H1 (cell line): ENCODE data around the gene DXO. TPM values are rescaled to one million over a fixed set of nuclear protein-coding genes. Genes with fewer than 3 reads are reported as not detected.

Experiments used
- CTCF ChIA-PET: fragments of 300-600 bp; sonication (Branson Sonifier 250); formaldehyde crosslinking; loops from one replicate; lab custom pipeline; 2021; ENCODE audit not compliant: partially characterized antibody; lab: Charles Lee
- POLR2A ChIA-PET: fragments of 300-600 bp; sonication (Branson Sonifier 250); formaldehyde crosslinking; loops from one replicate; lab custom pipeline; 2021; ENCODE audit warnings: inconsistent platforms; ENCODE audit not compliant: partially characterized antibody; lab: Charles Lee
- DNase-seq, 2 experiments: peaks; one replicate each; pipeline versions ENCODE4 v3.0.0 to v3.0.0-alpha.2; 2010 to 2022; ENCODE audit warnings: low spot score in 2 of 2, low read depth in 1 of 2, mixed read lengths in 1 of 2
- FAIRE-seq: peaks from 2 replicates; lab custom pipeline; 2011; peaks lifted over from hg19 to GRCh38; lab: Jason Lieb, UNC
- H2AFZ ChIP-seq: 2 replicates; pipeline ENCODE4 v1.8.1; 2012; ENCODE audit warnings: low read length, inconsistent platforms
- H2AK5ac ChIP-seq: 2 replicates; pipeline ENCODE4 v1.6.1; 2013; ENCODE audit warnings: low read depth, low read length
- H2BK120ac ChIP-seq: replicated peaks from 2 replicates; pipeline ENCODE3; 2013; ENCODE audit warnings: low read depth, low read length, inconsistent platforms
- H2BK12ac ChIP-seq: 2 replicates; pipeline ENCODE4 v1.6.1; 2013; ENCODE audit warnings: low read depth, low read length
- H2BK15ac ChIP-seq: 2 replicates; pipeline ENCODE4 v1.6.1; 2013; ENCODE audit warnings: low read length
- H2BK20ac ChIP-seq: 2 replicates; pipeline ENCODE4 v1.6.1; 2013; ENCODE audit warnings: low read length
- H2BK5ac ChIP-seq: 2 replicates; pipeline ENCODE4 v1.6.1; 2013; ENCODE audit warnings: low read depth, low read length
- H3K14ac ChIP-seq: 2 replicates; pipeline ENCODE4 v1.6.1; 2013; ENCODE audit warnings: inconsistent platforms; ENCODE audit not compliant: insufficient read length
- H3K18ac ChIP-seq: 2 replicates; pipeline ENCODE4 v1.6.1; 2013; ENCODE audit warnings: low read length; ENCODE audit errors: extremely low read depth
- H3K23ac ChIP-seq: 2 replicates; pipeline ENCODE4 v1.6.1; 2013; ENCODE audit warnings: inconsistent platforms; ENCODE audit not compliant: insufficient read length
- H3K23me2 ChIP-seq: 2 replicates; pipeline ENCODE4 v1.6.1; 2013; ENCODE audit warnings: low read depth, low read length
- H3K27ac ChIP-seq: 2 replicates; pipeline ENCODE4 v1.6.1; 2011; ENCODE audit warnings: low read depth, low read length, inconsistent platforms
- H3K27me3 ChIP-seq, 4 experiments: replicated peaks in 1 of 4; 1 replicate in 1 of 4; 2 replicates in 3 of 4; pipeline versions ENCODE4 v1.6.1 to v1.8.1; 2011 to 2013; ENCODE audit warnings: low read length in 3 of 4, mild to moderate bottlenecking in 3 of 4, inconsistent platforms in 2 of 4, mixed read lengths in 2 of 4, moderate library complexity in 1 of 4; ENCODE audit not compliant: control insufficient read depth in 3 of 4, insufficient read depth in 3 of 4; ENCODE audit errors: extremely low read depth in 1 of 4
- H3K36me3 ChIP-seq, 4 experiments: 2 replicates each; pipeline versions ENCODE4 v1.6.1 to v1.8.1; 2011 to 2013; ENCODE audit warnings: mild to moderate bottlenecking in 4 of 4, low read length in 3 of 4, moderate library complexity in 2 of 4, control low read depth in 1 of 4, inconsistent platforms in 1 of 4; ENCODE audit not compliant: insufficient read depth in 4 of 4, control insufficient read depth in 2 of 4
- H3K4ac ChIP-seq: replicated peaks from 2 replicates; pipeline ENCODE3; 2013; ENCODE audit warnings: low read length, low read depth, mixed read lengths, inconsistent platforms; ENCODE audit not compliant: insufficient read length
- H3K4me1 ChIP-seq, 4 experiments: replicated peaks in 1 of 4; 1 replicate in 1 of 4; 2 replicates in 3 of 4; pipeline versions ENCODE4 v1.6.1 to v1.8.1; 2011 to 2013; ENCODE audit warnings: low read length in 3 of 4, inconsistent platforms in 2 of 4, mixed read lengths in 1 of 4; ENCODE audit not compliant: insufficient read depth in 4 of 4, control insufficient read depth in 3 of 4
- H3K4me2 ChIP-seq, 2 experiments: 2 replicates each; pipeline versions ENCODE4 v1.6.1 to v1.8.1; 2011 to 2013; ENCODE audit warnings: low read depth in 2 of 2, low read length in 2 of 2, control low read depth in 1 of 2, inconsistent platforms in 1 of 2, mild to moderate bottlenecking in 1 of 2; ENCODE audit not compliant: insufficient read depth in 1 of 2
- H3K4me3 ChIP-seq, 4 experiments: fragments of 200-600, 300-600 bp in 1 of 4; sonication (generic), shearing (Covaris generic), sonication (Bioruptor Twin) in 1 of 4; 2 replicates each; pipeline versions ENCODE4 v1.5.1 to v1.8.1; 2011 to 2016; ENCODE audit warnings: low read length in 4 of 4, low read depth in 3 of 4, control low read depth in 2 of 4, inconsistent platforms in 2 of 4, mild to moderate bottlenecking in 2 of 4, mixed read lengths in 1 of 4, moderate library complexity in 1 of 4; ENCODE audit not compliant: insufficient read depth in 2 of 4; ENCODE audit errors: extremely low read depth in 1 of 4
- H3K56ac ChIP-seq: replicated peaks from 2 replicates; pipeline ENCODE3; 2013; ENCODE audit warnings: low read depth, mild to moderate bottlenecking, mixed read lengths, low read length, inconsistent platforms; ENCODE audit not compliant: insufficient read length
- H3K79me1 ChIP-seq: 2 replicates; pipeline ENCODE4 v1.6.1; 2013; ENCODE audit warnings: low read depth, low read length, control low read depth
- H3K79me2 ChIP-seq, 2 experiments: 2 replicates each; pipeline versions ENCODE4 v1.6.1 to v1.8.1; 2012 to 2013; ENCODE audit warnings: low read length in 2 of 2, mild to moderate bottlenecking in 2 of 2, inconsistent platforms in 1 of 2; ENCODE audit not compliant: insufficient read depth in 2 of 2, control insufficient read depth in 1 of 2
- H3K9ac ChIP-seq, 4 experiments: replicated peaks in 1 of 4; 1 replicate in 1 of 4; 2 replicates in 3 of 4; pipeline versions ENCODE4 v1.6.1 to v1.8.1; 2011 to 2013; ENCODE audit warnings: low read depth in 3 of 4, low read length in 3 of 4, control low read depth in 2 of 4, mild to moderate bottlenecking in 2 of 4, moderate library complexity in 2 of 4, inconsistent platforms in 1 of 4; ENCODE audit errors: extremely low read depth in 1 of 4
- H3K9me3 ChIP-seq, 2 experiments: 2 replicates each; pipeline versions ENCODE4 v1.6.1 to v1.8.1; 2012 to 2013; ENCODE audit warnings: mild to moderate bottlenecking in 2 of 2, moderate library complexity in 2 of 2, control low read depth in 1 of 2, inconsistent platforms in 1 of 2, low read depth in 1 of 2, low read length in 1 of 2, mixed read lengths in 1 of 2; ENCODE audit not compliant: insufficient read depth in 2 of 2
- H4K20me1 ChIP-seq, 2 experiments: replicated peaks in 1 of 2; 2 replicates each; pipeline versions ENCODE3 to v1.8.1; 2011 to 2013; ENCODE audit warnings: inconsistent platforms in 2 of 2, low read length in 2 of 2, mild to moderate bottlenecking in 1 of 2; ENCODE audit not compliant: insufficient read depth in 2 of 2, control insufficient read depth in 1 of 2
- H4K5ac ChIP-seq: 2 replicates; pipeline ENCODE4 v1.6.1; 2013; ENCODE audit warnings: low read length, low read depth, mixed read lengths, inconsistent platforms; ENCODE audit not compliant: insufficient read length
- H4K8ac ChIP-seq: 2 replicates; pipeline ENCODE4 v1.8.0; 2013; ENCODE audit warnings: mild to moderate bottlenecking, moderate library complexity, low read length, inconsistent platforms; ENCODE audit not compliant: insufficient read depth; ENCODE audit errors: extremely low read depth
- H4K91ac ChIP-seq: replicated peaks from 2 replicates; pipeline ENCODE3; 2013; ENCODE audit warnings: low read length, mixed read lengths, inconsistent platforms; ENCODE audit not compliant: insufficient read length
- BACH1 ChIP-seq: IDR thresholded peaks from 2 replicates; pipeline ENCODE4 v1.6.1; 2012; ENCODE audit warnings: low read length, improper control_type of control experiment
- FOSL1 ChIP-seq: IDR thresholded peaks from 2 replicates; pipeline ENCODE4 v1.6.1; 2011; ENCODE audit warnings: mild to moderate bottlenecking, low read depth, low read length, moderate library complexity; ENCODE audit not compliant: insufficient read depth
- TCF12 ChIP-seq: IDR thresholded peaks from 2 replicates; pipeline ENCODE4 v1.6.1; 2011; ENCODE audit warnings: low read depth, mild to moderate bottlenecking, low read length
- WGBS, 2 experiments: shearing (Covaris generic) in 1 of 2; methylation state at CpG; one replicate each; pipeline versions ENCODE4 v1.1.6 to v1.1.7; 2013 to 2015; ENCODE audit warnings: low lambda C conversion rate in 2 of 2, mixed read lengths in 2 of 2, inconsistent platforms in 1 of 2, low coverage in 1 of 2, missing lambda C conversion rate in 1 of 2; ENCODE audit not compliant: insufficient replicate concordance in 2 of 2, insufficient coverage in 1 of 2, insufficient read length in 1 of 2; ENCODE audit errors: extremely low coverage in 1 of 2, missing lambda C conversion rate in 1 of 2; 5-methylcytosine and 5-hydroxymethylcytosine counted together
- polyA plus RNA-seq, 7 experiments: library from polyadenylated mRNA; depleted of rRNA in 3 of 7; stranded (reverse) in 5 of 7; unstranded in 2 of 7; fragments of >200 nt in 5 of 7; fragments of 200-250 nt in 2 of 7; gene quantifications; 1 replicate in 5 of 7; 2 replicates in 1 of 7; 4 replicates in 1 of 7; pipeline versions ENCODE4 v1.2.1 to v1.2.3, GENCODE V29; 2011 to 2013; ENCODE audit warnings: missing spikeins in 2 of 7, mixed read lengths in 2 of 7
- total RNA-seq: library from RNA; stranded (reverse); fragmentation: NEBNext Ultra II Directional; extraction: Animal tissue kit (Norgen Biotek cat#: 25700); gene quantifications from 2 replicates; pipeline ENCODE4 v1.2.1, GENCODE V29; 2021

The DXO gene
- total and polyA plus RNA-seq, 2 of the 8 experiments (the other 6 are each of a cell fraction or from before 2014, with no cell fraction given): 14.7 to 23.9 TPM

- H4K20me1 ChIP-seq: no peaks in the 10 kb centered on the region
- WGBS, 2 experiments: 90% methylated on average over 22 of the region's 24 CpGs; no CpG with 5 or more reads in 1 of the 2 experiments
- H4K8ac ChIP-seq: no peak overlapping the region
- H2BK5ac ChIP-seq: no peak overlapping the region
- DNase-seq (no peak), FAIRE-seq (no peak)
- H3K36me3 ChIP-seq: peaks cover 7 to 15% (median 12%) of the 10 kb centered on the region in 4 experiments; a peak in 6 of 8 replicates
- H3K23me2 ChIP-seq: no peaks in the 10 kb centered on the region
- H3K18ac ChIP-seq: no peak overlapping the region
- no peak overlapping the region for H3K56ac ChIP-seq
- H2BK15ac ChIP-seq: no peak overlapping the region
- no peak overlapping the region for H3K4me2 ChIP-seq
- no peak overlapping the region for H3K14ac ChIP-seq
- H2AFZ ChIP-seq: no peak overlapping the region
- ChIA-PET POLR2A (interaction anchor here (0.7 to 16.4 kb wide), 6 partner anchors 6 to 57 kb away, joined by 3 to 279 read pairs (median 12); partner anchors contain the start of genes DXO, NELFE and SKIC2), CTCF (no interaction called here)
- H3K9ac ChIP-seq: no peak overlapping the region
- no peaks in the 10 kb centered on the region for H3K9me3 ChIP-seq
- no peak overlapping the region for H2BK20ac ChIP-seq
- H3K27me3 ChIP-seq: peaks cover 0 to 11% (median 2%) of the 10 kb centered on the region in 4 experiments; a peak in 3 of 7 replicates
- peaks cover 0 to 2% (median 0%) of the 10 kb centered on the region in 4 experiments; a peak in 1 of 7 replicates for H3K4me1 ChIP-seq
- no peaks in the 10 kb centered on the region for H3K79me2 ChIP-seq
- no peak overlapping the region for H3K27ac ChIP-seq
- H4K5ac ChIP-seq: no peak overlapping the region
- H3K4ac ChIP-seq: no peak overlapping the region
- no peak overlapping the region for H2BK120ac ChIP-seq
- H3K23ac ChIP-seq: no peak overlapping the region
- H3K79me1 ChIP-seq: no peaks in the 10 kb centered on the region
- no peak overlapping the region for H2AK5ac ChIP-seq
- no peak overlapping the region for H4K91ac ChIP-seq
- H3K4me3 ChIP-seq: no peak overlapping the region
- H2BK12ac ChIP-seq: no peak overlapping the region
- TF ChIP-seq BACH1 (no peak), TCF12 (no peak), FOSL1 (no peak)
Observed at GRCh38 chr6:31947070-31947675, 24.8 kb downstream of the DXO start.
